Heart left ventricle (tissue), 16 donors: ENCODE measurements around the gene KDM4D. TPM values are rescaled to one million over a fixed set of nuclear protein-coding genes. Genes with fewer than 3 reads are reported as not detected.

Experiments
- ATAC-seq, 4 donors: fragments of 200-7000 bp; cut with Tn5 transposase; one replicate each; pipeline ENCODE4 v1.9.1; 2020 to 2022; ENCODE audit warnings: moderate library complexity in 4 of 4, mild to moderate bottlenecking in 3 of 4, moderate number of reproducible peaks in 1 of 4
- DNase-seq, 5 donors: peaks; one replicate each; pipeline ENCODE4 v3.0.0-alpha.2; 2020
- H3K27ac ChIP-seq, 12 donors: fragments of 200-600 bp; sonication (generic) in 4 of 12; one replicate each; pipeline versions ENCODE4 v1.5.0 to v1.8.0; 2016 to 2022; ENCODE audit warnings: mild to moderate bottlenecking in 2 of 12
- H3K27me3 ChIP-seq, 9 donors: fragments of 200-600 bp; sonication (generic) in 2 of 9; one replicate each; pipeline versions ENCODE4 v1.5.1 to v1.8.0; 2016 to 2022; ENCODE audit warnings: mild to moderate bottlenecking in 3 of 9
- H3K36me3 ChIP-seq, 9 donors: fragments of 200-600 bp; sonication (generic) in 2 of 9; one replicate each; pipeline versions ENCODE4 v1.5.0 to v1.8.0; 2018 to 2022; ENCODE audit warnings: mild to moderate bottlenecking in 2 of 9
- H3K4me1 ChIP-seq, 12 donors: fragments of 200-600 bp; sonication (generic) in 4 of 12; one replicate each; pipeline versions ENCODE4 v1.5.0 to v1.8.0; 2016 to 2022; ENCODE audit warnings: mild to moderate bottlenecking in 3 of 12
- H3K4me3 ChIP-seq, 12 donors: fragments of 200-600 bp; sonication (generic) in 4 of 12; one replicate each; pipeline versions ENCODE4 v1.5.0 to v1.8.0; 2017 to 2022; ENCODE audit warnings: mild to moderate bottlenecking in 9 of 12, moderate library complexity in 4 of 12
- H3K9me3 ChIP-seq, 12 donors: fragments of 200-600 bp; sonication (generic) in 4 of 12; one replicate each; pipeline versions ENCODE4 v1.5.0 to v1.8.0; 2016 to 2022; ENCODE audit warnings: mild to moderate bottlenecking in 1 of 12
- POLR2A ChIP-seq, 2 donors: fragments of 450-650 bp; IDR thresholded peaks; one replicate each; pipeline ENCODE4 v1.6.1; 2017; ENCODE audit warnings: antibody characterized with exemption in 2 of 2, mild to moderate bottlenecking in 2 of 2, moderate library complexity in 2 of 2
- WGBS, 4 donors: extraction: QIAGEN DNeasy Blood & Tissue Kit in 2 of 4; methylation state at CpG; one replicate each; pipeline versions ENCODE4 v1.1.5 to v1.1.7; 2013 to 2018; 5-methylcytosine and 5-hydroxymethylcytosine counted together
- intact Hi-C, 10 donors: fragments of 100-400 bp; cut with DNase I; formaldehyde crosslinking; loops; one replicate each; pipeline versions ENCODE4 v1.11.1 to v1.14.2; 2022
- polyA plus RNA-seq, 2 donors: library from polyadenylated mRNA; stranded (reverse); fragments of 200-250 nt; gene quantifications; one replicate each; pipeline ENCODE4 v1.2.3, GENCODE V29; 2013
- total RNA-seq, 9 donors: library from RNA; depleted of rRNA in 2 of 9; stranded (reverse); fragments of >200 nt in 2 of 9; fragmentation: NEBNext Ultra II Directional in 3 of 9; extraction: Animal tissue kit (Norgen Biotek cat#: 25700) in 3 of 9; gene quantifications; one replicate each; pipeline versions ENCODE4 v1.1.0 to v1.2.4, GENCODE V29; 2016 to 2023
- TF ChIP-seq, protein P1 (sequence below), 12 donors: fragments of 200-600 bp; sonication (generic) in 4 of 12; IDR thresholded peaks; one replicate each; pipeline versions ENCODE4 v1.5.0 to v1.8.0; 2018 to 2022; ENCODE audit warnings: antibody characterized with exemption in 12 of 12, mild to moderate bottlenecking in 5 of 12
- donor health status: ischemic (EF 13 %, LVEDD 7.1; RV severe dilation, severe dysfunction).
- donor health status: healthy with polysubstance abuse.
- donor health status: DM: no; HTN: yes; CAD: no.
- donor health status: DM: no; HTN: no; CAD: no.
- donor health status: ischemic (EF 25% LVEDD 6.9; RV normal size, moderate dysfunction).
- donor health status: ischemic (EF 25% LVEDD 5.7; RV mildly dilated, moderate dysfunction).
- donor health status: healthy.
- donor health status: DM: yes; HTN: yes; CAD: no.
- donor health status: ischemic (EF 35%, LVEDD 5.7; RV mildly dilated, moderate dysfunction).
- donor health status: nonischemic (EF 11% LVEDD 7.7; RV severe dilation, severe dysfunction).
- donor health status: DM: yes; HTN: yes; CAD: no.
- donor health status: PGD.
- donor health status: ischemic (EF 29% LVEDD 5.4; RV normal size, mild dysfunction).
- donor health status: nonischemic (EF 23%, LVEDD 6.1; RV moderate dilation, normal function).

Gene KDM4D
- total and polyA plus RNA-seq, 11 donors, result 0.19 to 1.3 (median 0.88) TPM; not detected in 1

GRCh38 chr11:94934362-94934761, 39.1 kb upstream of the KDM4D start:
- 63 to 85% (median 80%) methylated on average over 4 of the region's 4 CpGs for WGBS, 4 donors
- Histone ChIP-seq H3K4me1 (peaks cover 0 to 43% (median 19%) of the 10 kb centered on the region in 12 donors), H3K27ac (peak overlapping the region in 8 of 12 donors; percentile 3 to 54 (median 26)), H3K9me3 (no peaks in the 10 kb centered on the region), H3K27me3 (no peaks in the 10 kb centered on the region), H3K36me3 (no peaks in the 10 kb centered on the region), H3K4me3 (no peak overlapping the region)
- intact Hi-C loops, result loop anchor here in 1 of 10 donors (10.0 kb wide), 1 partner anchor 800 kb away; no protein-coding TSS in a partner anchor
- ATAC-seq (peak in 1 of 4 donors; percentile 6), DNase-seq (no peak)
- TF ChIP-seq POLR2A (IDR thresholded peaks at IDR 0.05), result no peak
- TF ChIP-seq, protein P1, sequence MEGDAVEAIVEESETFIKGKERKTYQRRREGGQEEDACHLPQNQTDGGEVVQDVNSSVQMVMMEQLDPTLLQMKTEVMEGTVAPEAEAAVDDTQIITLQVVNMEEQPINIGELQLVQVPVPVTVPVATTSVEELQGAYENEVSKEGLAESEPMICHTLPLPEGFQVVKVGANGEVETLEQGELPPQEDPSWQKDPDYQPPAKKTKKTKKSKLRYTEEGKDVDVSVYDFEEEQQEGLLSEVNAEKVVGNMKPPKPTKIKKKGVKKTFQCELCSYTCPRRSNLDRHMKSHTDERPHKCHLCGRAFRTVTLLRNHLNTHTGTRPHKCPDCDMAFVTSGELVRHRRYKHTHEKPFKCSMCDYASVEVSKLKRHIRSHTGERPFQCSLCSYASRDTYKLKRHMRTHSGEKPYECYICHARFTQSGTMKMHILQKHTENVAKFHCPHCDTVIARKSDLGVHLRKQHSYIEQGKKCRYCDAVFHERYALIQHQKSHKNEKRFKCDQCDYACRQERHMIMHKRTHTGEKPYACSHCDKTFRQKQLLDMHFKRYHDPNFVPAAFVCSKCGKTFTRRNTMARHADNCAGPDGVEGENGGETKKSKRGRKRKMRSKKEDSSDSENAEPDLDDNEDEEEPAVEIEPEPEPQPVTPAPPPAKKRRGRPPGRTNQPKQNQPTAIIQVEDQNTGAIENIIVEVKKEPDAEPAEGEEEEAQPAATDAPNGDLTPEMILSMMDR (IDR thresholded peaks at IDR 0.05), result no peak

DNA sequence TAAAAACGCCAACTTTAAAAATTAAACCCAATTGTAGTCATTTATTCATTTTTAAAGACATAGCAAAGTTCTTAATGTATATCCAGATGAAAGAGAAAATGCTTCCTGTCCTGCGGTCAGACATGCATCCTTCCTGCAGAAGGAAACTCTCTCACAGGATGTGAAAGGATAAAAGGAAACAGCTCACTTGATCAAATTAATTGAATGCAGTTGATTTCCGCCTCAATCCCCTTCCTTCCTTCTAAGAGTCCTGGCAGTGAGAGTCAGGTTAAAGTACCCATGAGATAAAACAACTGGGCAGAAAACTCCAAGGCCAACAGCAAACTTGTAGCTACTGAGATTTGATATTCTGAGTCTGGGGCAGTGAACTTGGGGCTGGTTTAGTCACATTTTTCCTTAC, 38.7 kb upstream of the KDM4D start:
- DNase-seq (no peak), ATAC-seq (no peak)
- H3K4me3 ChIP-seq, result no peak overlapping the region
- no peaks in the 10 kb centered on the region for H3K27me3 ChIP-seq
- no peaks in the 10 kb centered on the region for H3K36me3 ChIP-seq
- no peak for TF ChIP-seq POLR2A (IDR thresholded peaks at IDR 0.05)
- TF ChIP-seq, protein P1 (IDR thresholded peaks at IDR 0.05), result no peak
- H3K4me1 ChIP-seq, result peaks cover 0 to 45% (median 19%) of the 10 kb centered on the region in 12 donors
- intact Hi-C loops, result loop anchor here in 1 of 10 donors (10.0 kb wide), 1 partner anchor 800 kb away; no protein-coding TSS in a partner anchor
- peak overlapping the region in 1 of 12 donors; percentile 52 for H3K27ac ChIP-seq
- H3K9me3 ChIP-seq, result no peaks in the 10 kb centered on the region
- 70 to 86% (median 73%) methylated on average over 3 of the region's 3 CpGs for WGBS, 4 donors

- ATAC-seq, result peak; percentile 79 to 92 (median 84)
- H3K27ac ChIP-seq, result peak overlapping the region in 11 of 12 donors; percentile 3 to 73 (median 52)
- intact Hi-C loops, result loop anchor here in 1 of 10 donors (10.0 kb wide), 1 partner anchor 804 kb away; no protein-coding TSS in a partner anchor
- H3K36me3 ChIP-seq, result no peaks in the 10 kb centered on the region
- peaks cover 0 to 4% (median 0%) of the 10 kb centered on the region in 9 donors for H3K27me3 ChIP-seq
- WGBS, 4 donors, result 14 to 24% (median 16%) methylated on average over 9 of the region's 9 CpGs
- no peaks in the 10 kb centered on the region for H3K9me3 ChIP-seq
- TF ChIP-seq, protein P1 (IDR thresholded peaks at IDR 0.05), result no peak
- TF ChIP-seq POLR2A (IDR thresholded peaks at IDR 0.05), result no peak
- peak; percentile 79 to 89 (median 82) for DNase-seq
- H3K4me3 ChIP-seq, result no peak overlapping the region
- peaks cover 0 to 39% (median 18%) of the 10 kb centered on the region in 12 donors for H3K4me1 ChIP-seq
Observed at GRCh38 chr11:94938095-94939055, 35.1 kb upstream of the KDM4D start.

- Histone ChIP-seq H3K27me3 (peaks cover 0 to 4% (median 0%) of the 10 kb centered on the region in 9 donors), H3K27ac (peak overlapping the region in 4 of 12 donors; percentile 11 to 53 (median 28)), H3K9me3 (no peaks in the 10 kb centered on the region), H3K4me1 (peaks cover 0 to 29% (median 13%) of the 10 kb centered on the region in 12 donors), H3K4me3 (no peak overlapping the region), H3K36me3 (no peaks in the 10 kb centered on the region)
- 94 to 97% (median 96%) methylated on average over 2 of the region's 2 CpGs for WGBS, 4 donors
- TF ChIP-seq, protein P1 (IDR thresholded peaks at IDR 0.05), result no peak
- TF ChIP-seq POLR2A (IDR thresholded peaks at IDR 0.05), result no peak
- ATAC-seq (no peak), DNase-seq (no peak)
- intact Hi-C loops, result loop anchor here in 1 of 10 donors (10.0 kb wide), 1 partner anchor 805 kb away; no protein-coding TSS in a partner anchor
Observed at GRCh38 chr11:94939346-94939745, 34.2 kb upstream of the KDM4D start.
